ENCODE results near the gene DTNBP1. TPM values are rescaled to one million over a fixed set of nuclear protein-coding genes. Genes with fewer than 3 reads are reported as not detected.

The DTNBP1 gene
- 8.6 to 13.3 TPM (median 12.9 TPM) in 5 replicates for total RNA-seq (2022; extraction: Qiagen RNA extraction)

GRCh38 chr6:15662326-15663129 lies at the start of gene DTNBP1:
TSS of gene DTNBP1 (minus strand) at chr6:15663028. CDS start at chr6:15662869, 159 bp downstream.

Data from A549 treated with CORT108297 at 1 μM for 4 hours (cell line).